PC-3 (cell line): ENCODE measurements around the gene DPH6.

Experiments used
- EZH2 ChIP-seq: fragments of 300-600 bp; sonication (generic); IDR thresholded peaks from one replicate; pipeline ENCODE4 v1.6.1; 2017; ENCODE audit warnings: antibody characterized with exemption, mild to moderate bottlenecking, low read length; ENCODE audit not compliant: unreplicated experiment
- EZH2phosphoT487 ChIP-seq: fragments of 300-600 bp; sonication (generic); IDR thresholded peaks from 2 replicates; pipeline ENCODE4 v1.6.1; 2018; ENCODE audit warnings: mild to moderate bottlenecking, antibody characterized with exemption, low read length, borderline replicate concordance
- TF ChIP-seq, protein P1 (sequence below): fragments of 300-600 bp; sonication (generic); conservative IDR thresholded peaks from 2 replicates; pipeline ENCODE4 v1.5.1; 2017; ENCODE audit warnings: antibody characterized with exemption, low read depth, mild to moderate bottlenecking, low read length

- TF ChIP-seq EZH2: no peak
- TF ChIP-seq, protein P1, sequence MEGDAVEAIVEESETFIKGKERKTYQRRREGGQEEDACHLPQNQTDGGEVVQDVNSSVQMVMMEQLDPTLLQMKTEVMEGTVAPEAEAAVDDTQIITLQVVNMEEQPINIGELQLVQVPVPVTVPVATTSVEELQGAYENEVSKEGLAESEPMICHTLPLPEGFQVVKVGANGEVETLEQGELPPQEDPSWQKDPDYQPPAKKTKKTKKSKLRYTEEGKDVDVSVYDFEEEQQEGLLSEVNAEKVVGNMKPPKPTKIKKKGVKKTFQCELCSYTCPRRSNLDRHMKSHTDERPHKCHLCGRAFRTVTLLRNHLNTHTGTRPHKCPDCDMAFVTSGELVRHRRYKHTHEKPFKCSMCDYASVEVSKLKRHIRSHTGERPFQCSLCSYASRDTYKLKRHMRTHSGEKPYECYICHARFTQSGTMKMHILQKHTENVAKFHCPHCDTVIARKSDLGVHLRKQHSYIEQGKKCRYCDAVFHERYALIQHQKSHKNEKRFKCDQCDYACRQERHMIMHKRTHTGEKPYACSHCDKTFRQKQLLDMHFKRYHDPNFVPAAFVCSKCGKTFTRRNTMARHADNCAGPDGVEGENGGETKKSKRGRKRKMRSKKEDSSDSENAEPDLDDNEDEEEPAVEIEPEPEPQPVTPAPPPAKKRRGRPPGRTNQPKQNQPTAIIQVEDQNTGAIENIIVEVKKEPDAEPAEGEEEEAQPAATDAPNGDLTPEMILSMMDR: no peak
- TF ChIP-seq EZH2phosphoT487: no peak
These were observed 16.2 kb downstream of the DPH6 start for GRCh38 chr15:35529784-35530183.
